ENCODE data around the gene PXDN. TPM values are rescaled to one million over a fixed set of nuclear protein-coding genes. Genes with fewer than 3 reads are reported as not detected.

The PXDN gene
- total RNA-seq (2022; extraction: Qiagen RNA extraction) = 10.4 to 16.9 TPM (median 16.2 TPM) in 5 replicates

GRCh38 chr2:1744446-1745170 is at the start of gene PXDN:
Gene PXDN (minus strand): TSS chr2:1744515. CDS start chr2:1744455, 60 bp downstream.

Data from A549 treated with Hydrocortisone at 1 μM for 4 hours (cell line).